Kidney (tissue), 14 donors: Measurements from ENCODE around the gene RGS2. TPM values are rescaled to one million over a fixed set of nuclear protein-coding genes. Genes with fewer than 3 reads are reported as not detected.

Source experiments
- DNase-seq, 5 donors: peaks; one replicate each; pipeline ENCODE4 v3.0.0-alpha.2; 2013 to 2020
- FAIRE-seq: peaks from 2 replicates; lab custom pipeline; 2012; peaks lifted over from hg19 to GRCh38; lab: Jason Lieb, UNC
- H3K27ac ChIP-seq, 2 donors: one replicate each; pipeline ENCODE4 v1.7.0; 2013; ENCODE audit warnings: low read depth in 2 of 2, low read length in 2 of 2, inconsistent platforms in 1 of 2
- H3K27me3 ChIP-seq: one replicate; pipeline ENCODE4 v1.7.1; 2013; ENCODE audit warnings: low read length, inconsistent platforms; ENCODE audit not compliant: control insufficient read depth, insufficient read depth
- H3K36me3 ChIP-seq, 3 donors: one replicate each; pipeline versions ENCODE4 v1.7.0 to v1.7.1; 2013; ENCODE audit warnings: low read length in 3 of 3, control low read depth in 1 of 3, inconsistent platforms in 1 of 3; ENCODE audit not compliant: insufficient read depth in 3 of 3, control insufficient read depth in 2 of 3
- H3K4me1 ChIP-seq, 3 donors: one replicate each; pipeline versions ENCODE4 v1.7.0 to v1.7.1; 2013; ENCODE audit warnings: low read length in 3 of 3, inconsistent platforms in 1 of 3, low read depth in 1 of 3; ENCODE audit not compliant: control insufficient read depth in 2 of 3, insufficient read depth in 2 of 3
- H3K4me3 ChIP-seq, 3 donors: one replicate each; pipeline versions ENCODE4 v1.7.0 to v1.8.1; 2013; ENCODE audit warnings: low read length in 3 of 3, control low read depth in 1 of 3, inconsistent platforms in 1 of 3
- H3K9ac ChIP-seq, 3 donors: one replicate each; pipeline versions ENCODE4 v1.7.0 to v1.7.1; 2013; ENCODE audit warnings: low read length in 3 of 3, control low read depth in 1 of 3, inconsistent platforms in 1 of 3
- H3K9me3 ChIP-seq, 3 donors: one replicate each; pipeline versions ENCODE4 v1.7.0 to v1.7.1; 2013; ENCODE audit warnings: low read length in 3 of 3, control low read depth in 1 of 3, inconsistent platforms in 1 of 3; ENCODE audit not compliant: control insufficient read depth in 2 of 3, insufficient read depth in 1 of 3
- CTCF ChIP-seq: IDR thresholded peaks from 3 replicates; pipeline ENCODE4 v1.5.1; 2012; ENCODE audit warnings: mild to moderate bottlenecking, moderate library complexity, borderline replicate concordance; ENCODE audit not compliant: insufficient read depth; ENCODE audit errors: extremely low read depth
- intact Hi-C: fragments of 100-400 bp; cut with DNase I; formaldehyde crosslinking; loops from one replicate; pipeline ENCODE4 v1.11.1; 2022
- polyA plus RNA-seq: library from polyadenylated mRNA; stranded (reverse); fragments of 350-450 nt; fragmentation: Illumina TruSeq; extraction: RNeasy Lipid Tissue Mini Kit (QIAGEN cat#74804); gene quantifications from one replicate; pipeline ENCODE4 v1.2.3, GENCODE V29; 2014; ENCODE audit warnings: low read depth, low replicate concordance; ENCODE audit not compliant: insufficient read depth
- total RNA-seq: library from RNA; stranded (reverse); fragmentation: NEBNext Ultra II Directional; extraction: Animal tissue kit (Norgen Biotek cat#: 25700); gene quantifications from one replicate; pipeline ENCODE4 v1.2.1, GENCODE V29; 2021
- donor health status: control.
- donor health status: control.
- donor health status: control.
- donor health status: control.
- donor health status: control.
- donor health status: DM: yes; HTN: yes; CAD: no.
- donor health status: Normal renal cell carcinoma (clear cell type).

Gene RGS2
- total and polyA plus RNA-seq, 2 donors from 2014 or later, result 51.2 to 85.1 TPM

DNA sequence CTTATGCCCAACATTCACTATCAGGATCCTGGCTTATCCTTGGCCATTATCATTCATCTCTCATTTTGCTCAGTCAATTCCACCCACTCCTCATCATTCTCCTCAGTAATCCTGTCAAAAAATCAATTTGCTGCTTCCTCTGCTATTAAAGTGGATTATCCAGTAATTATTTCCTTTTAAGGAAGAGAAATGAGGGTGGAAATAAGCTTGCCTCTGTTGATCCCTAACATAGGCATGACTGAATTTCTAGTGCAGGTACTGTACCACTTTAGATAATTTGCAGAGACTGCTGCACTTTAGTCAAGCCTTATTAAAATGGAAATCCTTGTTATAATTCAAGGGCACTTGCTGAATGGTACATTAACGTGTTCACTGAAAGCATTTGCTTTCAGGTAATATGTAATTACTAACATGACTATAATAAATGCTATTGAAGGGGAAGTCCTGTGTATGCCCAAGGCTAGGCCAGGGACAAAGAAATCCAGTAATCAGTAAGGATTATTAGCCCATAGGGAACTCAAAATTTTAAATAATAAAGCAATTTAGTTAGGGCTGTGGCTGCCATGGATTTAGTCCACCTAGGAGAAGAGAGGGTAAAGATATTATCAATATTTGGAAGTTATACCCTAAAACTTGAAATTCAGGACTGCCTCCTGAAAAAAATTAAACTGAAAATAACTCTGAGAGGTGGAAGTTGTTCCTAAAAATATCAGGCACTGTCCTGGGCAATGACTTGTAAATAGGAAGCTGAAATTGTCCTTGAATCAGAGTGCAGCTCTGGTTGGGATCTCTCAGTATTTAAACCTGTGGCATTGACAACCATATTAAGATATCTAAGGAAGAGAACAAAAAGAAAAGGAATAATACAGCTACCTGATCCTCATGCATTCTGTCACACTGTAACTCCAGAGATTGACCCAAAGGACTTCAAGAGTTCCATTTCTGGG is 43.4 kb downstream of the RGS2 start:
- no peak for DNase-seq
- H3K9me3 ChIP-seq, result no peaks in the 10 kb centered on the region
- intact Hi-C loops, result no loop called here
- FAIRE-seq, result no peak
- H3K4me1 ChIP-seq, result no peaks in the 10 kb centered on the region
- H3K4me3 ChIP-seq, result no peak overlapping the region
- no peak overlapping the region for H3K9ac ChIP-seq
- H3K27ac ChIP-seq, result no peak overlapping the region
- H3K36me3 ChIP-seq, result no peaks in the 10 kb centered on the region
- no peaks in the 10 kb centered on the region for H3K27me3 ChIP-seq
- no peak for TF ChIP-seq CTCF

DNA sequence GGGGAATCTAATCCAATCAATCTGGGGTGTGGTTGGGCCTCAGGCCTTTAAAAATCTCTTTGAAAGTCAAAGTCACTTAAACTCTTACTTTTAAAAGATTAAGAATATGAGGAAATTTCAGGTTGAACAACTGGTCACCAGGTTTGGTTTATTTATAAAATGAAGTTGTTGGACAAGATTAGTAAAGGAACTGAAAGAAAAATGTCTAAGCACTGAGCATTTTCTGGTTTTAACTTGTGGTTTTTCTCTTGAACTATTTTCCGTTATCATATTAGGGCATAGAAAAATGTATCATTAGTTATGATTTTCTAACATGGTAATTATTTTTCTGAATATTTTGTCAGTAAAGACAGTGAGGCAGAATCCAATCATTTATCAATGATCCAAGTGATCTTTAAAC is 49.6 kb downstream of the RGS2 start:
- no peak overlapping the region for H3K9ac ChIP-seq
- FAIRE-seq, result no peak
- intact Hi-C loops, result no loop called here
- TF ChIP-seq CTCF, result no peak
- H3K27ac ChIP-seq, result no peak overlapping the region
- H3K4me1 ChIP-seq, result no peaks in the 10 kb centered on the region
- H3K36me3 ChIP-seq, result no peaks in the 10 kb centered on the region
- H3K4me3 ChIP-seq, result no peak overlapping the region
- no peak for DNase-seq
- H3K9me3 ChIP-seq, result no peaks in the 10 kb centered on the region
- no peaks in the 10 kb centered on the region for H3K27me3 ChIP-seq

DNA sequence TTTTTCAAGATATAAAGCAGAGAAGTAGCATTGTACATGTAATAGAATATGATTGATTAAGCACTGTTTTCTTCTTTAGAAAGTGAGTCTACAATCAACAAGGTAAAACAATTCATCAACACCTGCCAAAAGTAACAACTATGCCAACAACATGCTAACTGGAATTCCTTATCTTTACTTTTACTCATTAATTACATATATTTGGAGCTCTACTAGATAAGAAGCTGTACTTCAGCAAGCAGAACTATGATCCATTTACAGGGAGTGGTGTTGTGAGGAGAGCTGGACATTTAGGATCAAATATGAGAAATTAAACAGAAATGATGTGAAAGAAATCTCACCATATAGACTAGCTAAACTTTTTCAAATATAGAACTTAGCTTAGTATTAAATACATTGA is 51.0 kb downstream of the RGS2 start:
- DNase-seq (no peak), FAIRE-seq (no peak)
- Histone ChIP-seq H3K9ac (no peak overlapping the region), H3K27ac (no peak overlapping the region), H3K9me3 (no peaks in the 10 kb centered on the region), H3K36me3 (no peaks in the 10 kb centered on the region), H3K27me3 (no peaks in the 10 kb centered on the region), H3K4me1 (no peaks in the 10 kb centered on the region), H3K4me3 (no peak overlapping the region)
- no peak for TF ChIP-seq CTCF
- intact Hi-C loops, result no loop called here
